Stimulated activated CD8-positive, alpha-beta memory T cell treated with anti-CD3 and anti-CD28 coated beads, Interleukin-4, amount 100 ng/mL, for 4 hours (primary cell): ENCODE results near the gene ASPDH.

Experiments used
- DNase-seq, 2 donors: peaks; one replicate each; pipeline ENCODE4 v3.0.0-alpha.2; 2020; ENCODE audit warnings: low read depth in 2 of 2, low spot score in 1 of 2

Gene ASPDH

GRCh38 chr19:50513746-50514345 lies at the start of gene ASPDH:
ASPDH (minus strand) TSS chr19:50513913; CDS start chr19:50513823, 90 bp downstream.
- DNase-seq: no peak

- DNase-seq: no peak
Measured at GRCh38 chr19:50562996-50563395, 49.3 kb upstream of the ASPDH start.

GRCh38 chr19:50562329-50562728 lies 48.6 kb upstream of the ASPDH start:
- no peak for DNase-seq

- DNase-seq: no peak
Measured at GRCh38 chr19:50559636-50560035, 45.9 kb upstream of the ASPDH start.

- no peak for DNase-seq
Measured at GRCh38 chr19:50558449-50558848, 44.7 kb upstream of the ASPDH start.

- DNase-seq: no peak
Measured at GRCh38 chr19:50558039-50558438, 44.3 kb upstream of the ASPDH start.

- DNase-seq: no peak
Measured at GRCh38 chr19:50557009-50557613, 43.4 kb upstream of the ASPDH start.

- peak; percentile 32 to 51 for DNase-seq
Measured at GRCh38 chr19:50556282-50557008, 42.7 kb upstream of the ASPDH start.

- no peak for DNase-seq
Measured at GRCh38 chr19:50555450-50556281, 42.0 kb upstream of the ASPDH start.

GRCh38 chr19:50555033-50555432 lies 41.3 kb upstream of the ASPDH start:
- DNase-seq: no peak

GRCh38 chr19:50554212-50554611 lies 40.5 kb upstream of the ASPDH start:
- no peak for DNase-seq

GRCh38 chr19:50553134-50553703 lies 39.5 kb upstream of the ASPDH start:
- DNase-seq: no peak

- DNase-seq: no peak
Measured at GRCh38 chr19:50552540-50552939, 38.8 kb upstream of the ASPDH start.

- DNase-seq: no peak
Measured at GRCh38 chr19:50551715-50552187, 38.0 kb upstream of the ASPDH start.

- no peak for DNase-seq
Measured at GRCh38 chr19:50551034-50551714, 37.5 kb upstream of the ASPDH start.

GRCh38 chr19:50550594-50550966 lies 36.9 kb upstream of the ASPDH start:
- DNase-seq: no peak

GRCh38 chr19:50549927-50550593 lies 36.3 kb upstream of the ASPDH start:
- DNase-seq: no peak

- DNase-seq: no peak
Measured at GRCh38 chr19:50549059-50549926, 35.6 kb upstream of the ASPDH start.
